NCI-H2081 treated with DMSO at 0.1 percent for 48 hours (cell line): ENCODE results near the gene CTBP2.

Source experiments
- DNase-seq: peaks from one replicate; lab custom pipeline; 2025; lab: John Stamatoyannopoulos, UW

CTBP2 gene

GRCh38 chr10:125159932-125160855 is at the start of gene CTBP2:
CTBP2 (minus strand) TSS chr10:125160563.
- DNase-seq = no peak

GRCh38 chr10:125209591-125210355 is 49.4 kb upstream of the CTBP2 start:
- DNase-seq = no peak

GRCh38 chr10:125208854-125209565 is 48.6 kb upstream of the CTBP2 start:
- DNase-seq = no peak

GRCh38 chr10:125206623-125207022 is 46.3 kb upstream of the CTBP2 start:
- no peak for DNase-seq

- DNase-seq = no peak
Measured at GRCh38 chr10:125205431-125205830, 45.1 kb upstream of the CTBP2 start.

GRCh38 chr10:125204400-125204799 is 44.0 kb upstream of the CTBP2 start:
- no peak for DNase-seq

GRCh38 chr10:125203186-125203800 is 42.9 kb upstream of the CTBP2 start:
- no peak for DNase-seq

- no peak for DNase-seq
Measured at GRCh38 chr10:125201791-125202622, 41.6 kb upstream of the CTBP2 start.

- no peak for DNase-seq
Measured at GRCh38 chr10:125201108-125201524, 40.8 kb upstream of the CTBP2 start.

GRCh38 chr10:125200396-125200795 is 40.0 kb upstream of the CTBP2 start:
- DNase-seq = no peak

GRCh38 chr10:125199270-125199669 is 38.9 kb upstream of the CTBP2 start:
- DNase-seq = no peak

GRCh38 chr10:125194814-125195213 is 34.5 kb upstream of the CTBP2 start:
- no peak for DNase-seq

GRCh38 chr10:125193306-125193877 is 33.0 kb upstream of the CTBP2 start:
- no peak for DNase-seq

- no peak for DNase-seq
Measured at GRCh38 chr10:125192620-125193019, 32.3 kb upstream of the CTBP2 start.

- DNase-seq = no peak
Measured at GRCh38 chr10:125192005-125192404, 31.6 kb upstream of the CTBP2 start.

GRCh38 chr10:125190946-125191345 is 30.6 kb upstream of the CTBP2 start:
- no peak for DNase-seq

- no peak for DNase-seq
Measured at GRCh38 chr10:125190414-125190813, 30.1 kb upstream of the CTBP2 start.

GRCh38 chr10:125189162-125189561 is 28.8 kb upstream of the CTBP2 start:
- no peak for DNase-seq

GRCh38 chr10:125187238-125188194 is 27.2 kb upstream of the CTBP2 start:
- no peak for DNase-seq
